Gastrocnemius medialis (tissue), 4 donors: ENCODE results near the gene FYN. TPM values are rescaled to one million over a fixed set of nuclear protein-coding genes. Genes with fewer than 3 reads are reported as not detected.

ENCODE experiments used
- ATAC-seq, 2 donors: fragments of 150-250 bp; one replicate each; pipeline ENCODE4 v1.9.1; 2016
- DNase-seq, 2 donors: peaks; one replicate each; pipeline ENCODE4 v3.0.0-alpha.2; 2019
- H3K27ac ChIP-seq, 4 donors: fragments of 200-600 bp; sonication (generic); 1 replicate in 1 of 4; 2 replicates in 3 of 4; pipeline ENCODE4 v1.5.1; 2016 to 2018; ENCODE audit warnings: mild to moderate bottlenecking in 2 of 4, moderate library complexity in 1 of 4
- H3K27me3 ChIP-seq, 3 donors: fragments of 200-600 bp; sonication (generic) in 2 of 3; 1 replicate in 1 of 3; 2 replicates in 2 of 3; pipeline versions ENCODE4 v1.5.1 to v1.6.0; 2016 to 2019; ENCODE audit warnings: mild to moderate bottlenecking in 1 of 3, moderate library complexity in 1 of 3
- H3K36me3 ChIP-seq, 2 donors: fragments of 200-600 bp; sonication (generic) in 1 of 2; one replicate each; pipeline ENCODE4 v1.5.1; 2017 to 2018
- H3K4me1 ChIP-seq, 2 donors: fragments of 200-600 bp; sonication (generic) in 1 of 2; one replicate each; pipeline ENCODE4 v1.5.1; 2016 to 2017; ENCODE audit warnings: mild to moderate bottlenecking in 2 of 2
- H3K4me3 ChIP-seq, 4 donors: fragments of 200-600 bp; sonication (generic) in 3 of 4; 1 replicate in 1 of 4; 2 replicates in 3 of 4; pipeline ENCODE4 v1.5.1; 2016 to 2019; ENCODE audit warnings: mild to moderate bottlenecking in 2 of 4
- H3K9me3 ChIP-seq, 3 donors: fragments of 200-600 bp; sonication (generic) in 2 of 3; 1 replicate in 1 of 3; 2 replicates in 2 of 3; pipeline ENCODE4 v1.5.1; 2016 to 2019
- POLR2A ChIP-seq, 2 donors: fragments of 450-650 bp; IDR thresholded peaks; one replicate each; pipeline ENCODE4 v1.6.1; 2017; ENCODE audit warnings: antibody characterized with exemption in 2 of 2, mild to moderate bottlenecking in 2 of 2, moderate library complexity in 2 of 2
- in situ Hi-C, 4 donors: fragments of 200-750 bp; cut with MboI; loops; one replicate each; pipeline versions ENCODE4 v1.15.0 to v1.8.0; 2017; ENCODE audit warnings: low sequenced_read_pairs in 4 of 4
- intact Hi-C: fragments of 100-400 bp; cut with DNase I; formaldehyde crosslinking; loops from one replicate; pipeline ENCODE4 v1.15.1; 2023; ENCODE audit warnings: low total_unique reads
- total RNA-seq, 4 donors: library from RNA; depleted of rRNA; stranded (reverse); fragments of >200 nt; gene quantifications; one replicate each; pipeline versions ENCODE4 v1.1.0 to v1.2.3, GENCODE V29; 2016
- TF ChIP-seq, protein P1 (sequence below), 5 experiments: fragments of 450-650 bp in 3 of 5; fragments of 200-600 bp in 2 of 5; sonication (generic) in 2 of 5; IDR thresholded peaks in 4 of 5; conservative IDR thresholded peaks in 1 of 5; 1 replicate in 4 of 5; 2 replicates in 1 of 5; pipeline ENCODE4 v1.5.1; 2016 to 2019; ENCODE audit warnings: antibody characterized with exemption in 5 of 5, mild to moderate bottlenecking in 3 of 5, moderate library complexity in 3 of 5

Gene FYN
- total RNA-seq, 4 donors from 2014 or later = 9.2 to 36.8 (median 17.0) TPM

DNA sequence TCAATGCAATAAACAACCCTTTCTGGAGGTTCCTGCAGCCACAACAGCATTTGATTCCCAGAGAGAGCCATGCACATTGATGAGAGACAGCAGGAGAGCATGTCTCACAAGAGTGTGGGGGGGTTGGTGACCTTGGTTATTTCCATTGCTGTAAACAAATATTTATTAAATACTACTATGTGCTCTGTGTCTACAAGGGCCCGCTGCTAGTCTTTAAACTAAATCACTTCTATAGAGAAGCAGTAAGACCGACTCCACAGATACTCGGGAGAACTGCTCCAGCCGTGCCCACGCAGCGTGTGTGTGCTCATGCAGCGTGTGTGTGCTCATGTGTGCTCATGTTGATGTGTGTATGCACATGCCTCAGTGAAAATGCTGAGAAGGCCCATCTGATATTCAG is 184.9 kb downstream of the FYN start:
- intact Hi-C loops (no loop called here), in situ Hi-C loops (no loop called here)
- no peak for TF ChIP-seq POLR2A (IDR thresholded peaks at IDR 0.05)
- TF ChIP-seq, protein P1, sequence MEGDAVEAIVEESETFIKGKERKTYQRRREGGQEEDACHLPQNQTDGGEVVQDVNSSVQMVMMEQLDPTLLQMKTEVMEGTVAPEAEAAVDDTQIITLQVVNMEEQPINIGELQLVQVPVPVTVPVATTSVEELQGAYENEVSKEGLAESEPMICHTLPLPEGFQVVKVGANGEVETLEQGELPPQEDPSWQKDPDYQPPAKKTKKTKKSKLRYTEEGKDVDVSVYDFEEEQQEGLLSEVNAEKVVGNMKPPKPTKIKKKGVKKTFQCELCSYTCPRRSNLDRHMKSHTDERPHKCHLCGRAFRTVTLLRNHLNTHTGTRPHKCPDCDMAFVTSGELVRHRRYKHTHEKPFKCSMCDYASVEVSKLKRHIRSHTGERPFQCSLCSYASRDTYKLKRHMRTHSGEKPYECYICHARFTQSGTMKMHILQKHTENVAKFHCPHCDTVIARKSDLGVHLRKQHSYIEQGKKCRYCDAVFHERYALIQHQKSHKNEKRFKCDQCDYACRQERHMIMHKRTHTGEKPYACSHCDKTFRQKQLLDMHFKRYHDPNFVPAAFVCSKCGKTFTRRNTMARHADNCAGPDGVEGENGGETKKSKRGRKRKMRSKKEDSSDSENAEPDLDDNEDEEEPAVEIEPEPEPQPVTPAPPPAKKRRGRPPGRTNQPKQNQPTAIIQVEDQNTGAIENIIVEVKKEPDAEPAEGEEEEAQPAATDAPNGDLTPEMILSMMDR (IDR thresholded peaks at IDR 0.05 in 4 of 5, conservative IDR thresholded peaks at IDR 0.05 in 1 of 5) = no peak
- ATAC-seq (no peak), DNase-seq (no peak)
- no peak overlapping the region for H3K27ac ChIP-seq
- no peaks in the 10 kb centered on the region for H3K9me3 ChIP-seq
- H3K4me3 ChIP-seq = no peak overlapping the region
- H3K36me3 ChIP-seq = no peaks in the 10 kb centered on the region
- H3K27me3 ChIP-seq = no peaks in the 10 kb centered on the region
- peaks cover 43 to 44% of the 10 kb centered on the region in 2 donors for H3K4me1 ChIP-seq

DNA sequence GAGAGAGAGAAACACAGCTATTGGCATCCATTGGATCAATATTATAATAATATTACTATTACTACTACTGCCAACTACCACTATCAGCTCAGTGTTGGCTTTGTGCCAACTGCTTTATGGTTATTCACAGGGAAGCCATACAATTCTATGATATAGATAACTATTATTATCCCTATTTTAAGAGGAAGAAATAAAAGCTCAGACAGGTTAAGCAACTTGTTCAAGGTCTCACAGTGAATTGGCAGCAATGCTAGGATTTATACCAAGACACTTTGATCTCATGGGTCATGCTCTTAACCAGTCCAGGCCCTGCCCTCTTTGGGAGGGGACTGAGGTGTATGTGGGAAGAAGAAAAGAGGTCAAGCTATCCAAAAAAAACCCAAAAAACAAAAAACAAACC is 185.6 kb downstream of the FYN start:
- intact Hi-C loops (no loop called here), in situ Hi-C loops (no loop called here)
- peaks cover 43 to 45% of the 10 kb centered on the region in 2 donors for H3K4me1 ChIP-seq
- no peaks in the 10 kb centered on the region for H3K36me3 ChIP-seq
- H3K9me3 ChIP-seq = no peaks in the 10 kb centered on the region
- no peak overlapping the region for H3K27ac ChIP-seq
- DNase-seq (no peak), ATAC-seq (no peak)
- H3K27me3 ChIP-seq = no peaks in the 10 kb centered on the region
- TF ChIP-seq POLR2A (IDR thresholded peaks at IDR 0.05) = no peak
- TF ChIP-seq, protein P1 (IDR thresholded peaks at IDR 0.05 in 4 of 5, conservative IDR thresholded peaks at IDR 0.05 in 1 of 5) = no peak
- no peak overlapping the region for H3K4me3 ChIP-seq

DNA sequence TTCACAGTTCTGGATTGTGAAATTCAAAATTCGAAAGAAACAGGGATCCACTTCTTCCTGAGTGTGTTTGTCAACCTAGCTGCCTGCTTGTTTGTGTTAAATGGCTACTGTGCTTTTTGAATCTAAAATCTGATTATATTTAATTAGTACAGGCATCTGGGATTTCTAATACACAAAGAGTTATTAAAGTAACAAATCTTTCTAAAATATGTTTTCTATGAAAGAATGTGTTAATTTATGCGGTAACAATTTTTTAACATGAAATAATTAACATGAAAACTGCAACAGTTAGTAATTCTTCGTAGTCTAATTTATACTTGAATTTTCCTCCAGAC is 186.4 kb downstream of the FYN start:
- TF ChIP-seq POLR2A (IDR thresholded peaks at IDR 0.05) = no peak
- TF ChIP-seq, protein P1 (IDR thresholded peaks at IDR 0.05 in 4 of 5, conservative IDR thresholded peaks at IDR 0.05 in 1 of 5) = no peak
- H3K27ac ChIP-seq = peak overlapping the region; percentile 66 to 76 (median 69)
- H3K4me1 ChIP-seq = peaks cover 37 to 41% of the 10 kb centered on the region in 2 donors
- H3K27me3 ChIP-seq = no peaks in the 10 kb centered on the region
- H3K4me3 ChIP-seq = no peak overlapping the region
- no peaks in the 10 kb centered on the region for H3K36me3 ChIP-seq
- DNase-seq (no peak), ATAC-seq (no peak)
- H3K9me3 ChIP-seq = no peaks in the 10 kb centered on the region
- intact Hi-C loops (no loop called here), in situ Hi-C loops (no loop called here)

DNA sequence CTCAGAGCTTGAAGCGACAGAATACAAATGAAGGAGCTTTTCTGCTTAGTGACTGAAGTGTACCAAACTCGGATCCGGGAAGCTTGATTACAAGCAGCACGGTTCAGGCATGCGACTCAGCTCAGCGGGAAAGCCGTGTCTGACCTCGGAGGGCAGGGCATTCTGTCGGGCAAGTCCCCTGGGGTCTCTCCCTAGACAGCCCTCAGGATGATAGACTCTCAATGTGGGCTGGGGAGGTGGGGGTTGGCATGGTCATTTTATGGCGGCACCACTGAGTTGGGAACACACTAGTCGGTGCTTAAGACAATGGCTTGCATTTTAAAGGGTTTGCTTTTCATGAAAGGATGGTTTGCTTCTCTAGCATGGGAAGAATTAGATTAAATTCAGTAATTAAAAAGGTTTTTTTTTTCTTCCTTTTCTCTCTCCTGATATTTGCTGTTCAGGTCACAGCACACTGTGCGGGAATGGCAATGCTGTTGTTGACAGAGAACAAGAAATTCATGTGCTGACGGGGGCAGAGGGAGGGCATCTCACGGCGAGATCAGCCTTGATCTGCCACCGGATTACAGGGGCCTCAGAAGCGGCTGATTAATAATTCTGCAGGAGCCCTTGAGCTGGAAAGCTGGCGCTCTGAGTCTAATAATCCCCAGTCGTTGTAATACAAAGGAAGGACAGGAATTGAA is 186.9 kb downstream of the FYN start:
- H3K27me3 ChIP-seq = no peaks in the 10 kb centered on the region
- no peak for DNase-seq
- H3K36me3 ChIP-seq = no peaks in the 10 kb centered on the region
- no peaks in the 10 kb centered on the region for H3K9me3 ChIP-seq
- no peak for ATAC-seq
- TF ChIP-seq, protein P1 (IDR thresholded peaks at IDR 0.05 in 4 of 5, conservative IDR thresholded peaks at IDR 0.05 in 1 of 5) = no peak
- TF ChIP-seq POLR2A (IDR thresholded peaks at IDR 0.05) = no peak
- in situ Hi-C loops (no loop called here), intact Hi-C loops (no loop called here)
- H3K27ac ChIP-seq = peak overlapping the region; percentile 66 to 76 (median 69)
- peaks cover 32 to 40% of the 10 kb centered on the region in 2 donors for H3K4me1 ChIP-seq
- no peak overlapping the region for H3K4me3 ChIP-seq

DNA sequence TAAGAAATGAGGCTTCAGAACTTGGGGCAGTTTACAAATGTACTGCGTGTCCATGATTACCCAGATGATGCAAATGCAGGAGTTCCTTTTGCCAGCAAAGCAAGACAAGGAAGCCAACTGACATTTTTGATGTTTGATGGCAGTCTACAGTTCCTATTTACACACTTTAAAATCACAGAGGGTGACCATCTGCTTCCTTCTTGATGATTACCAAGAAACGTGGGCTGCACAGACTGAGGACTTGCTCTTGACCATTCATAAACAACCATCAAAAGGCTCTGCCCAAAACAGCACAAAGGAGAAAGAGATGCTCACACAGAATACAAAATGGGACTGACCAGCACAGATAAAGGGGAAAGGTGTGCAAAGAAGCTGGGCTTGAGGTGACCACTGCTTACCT is 187.7 kb downstream of the FYN start:
- Histone ChIP-seq H3K27me3 (no peaks in the 10 kb centered on the region), H3K4me1 (peaks cover 24 to 36% of the 10 kb centered on the region in 2 donors), H3K4me3 (no peak overlapping the region), H3K36me3 (no peaks in the 10 kb centered on the region), H3K9me3 (no peaks in the 10 kb centered on the region), H3K27ac (peak overlapping the region; percentile 68 to 76 (median 73))
- in situ Hi-C loops (no loop called here), intact Hi-C loops (no loop called here)
- TF ChIP-seq, protein P1 (IDR thresholded peaks at IDR 0.05 in 4 of 5, conservative IDR thresholded peaks at IDR 0.05 in 1 of 5) = no peak
- ATAC-seq (no peak), DNase-seq (no peak)
